ENCODE results near the gene PDE1A.
"Not testable (repeated sequence)": the region's sequence is repeated elsewhere in the genome, so short reads cannot be mapped to it uniquely, and the experiment has no call there.

The PDE1A gene

GRCh38 chr2:182281276-182281675, 145.6 kb downstream of the PDE1A start:
- DNase-seq (ENCODE audit: extremely low read depth in 1 of 2, low read depth in 1 of 2), result no peak

- DNase-seq (ENCODE audit: extremely low read depth in 1 of 2, low read depth in 1 of 2), result no peak
These were observed 146.7 kb downstream of the PDE1A start for GRCh38 chr2:182280118-182280517.

- DNase-seq (ENCODE audit: extremely low read depth in 1 of 2, low read depth in 1 of 2), result not testable (repeated sequence)
These were observed 150.2 kb downstream of the PDE1A start for GRCh38 chr2:182276662-182277061.

- DNase-seq (ENCODE audit: extremely low read depth in 1 of 2, low read depth in 1 of 2), result no peak
These were observed 158.9 kb downstream of the PDE1A start for GRCh38 chr2:182267971-182268370.

GRCh38 chr2:182266909-182267308, 159.9 kb downstream of the PDE1A start:
- DNase-seq (ENCODE audit: extremely low read depth in 1 of 2, low read depth in 1 of 2), result no peak

GRCh38 chr2:182265718-182266117, 161.1 kb downstream of the PDE1A start:
- no peak for DNase-seq (ENCODE audit: extremely low read depth in 1 of 2, low read depth in 1 of 2)

GRCh38 chr2:182261860-182262387, 164.9 kb downstream of the PDE1A start:
- no peak for DNase-seq (ENCODE audit: extremely low read depth in 1 of 2, low read depth in 1 of 2)

GRCh38 chr2:182259629-182260150, 167.1 kb downstream of the PDE1A start:
- DNase-seq (ENCODE audit: extremely low read depth in 1 of 2, low read depth in 1 of 2), result no peak

GRCh38 chr2:182252534-182252933, 174.3 kb downstream of the PDE1A start:
- no peak for DNase-seq (ENCODE audit: extremely low read depth in 1 of 2, low read depth in 1 of 2)

- DNase-seq (ENCODE audit: extremely low read depth in 1 of 2, low read depth in 1 of 2), result no peak
These were observed 177.9 kb downstream of the PDE1A start for GRCh38 chr2:182248898-182249297.

GRCh38 chr2:182248362-182248761, 178.5 kb downstream of the PDE1A start:
- DNase-seq (ENCODE audit: extremely low read depth in 1 of 2, low read depth in 1 of 2), result no peak

- DNase-seq (ENCODE audit: extremely low read depth in 1 of 2, low read depth in 1 of 2), result no peak
These were observed 179.0 kb downstream of the PDE1A start for GRCh38 chr2:182247831-182248230.

GRCh38 chr2:182245963-182246362, 180.9 kb downstream of the PDE1A start:
- DNase-seq (ENCODE audit: extremely low read depth in 1 of 2, low read depth in 1 of 2), result no peak

GRCh38 chr2:182242609-182243008, 184.2 kb downstream of the PDE1A start:
- no peak for DNase-seq (ENCODE audit: extremely low read depth in 1 of 2, low read depth in 1 of 2)

- DNase-seq (ENCODE audit: extremely low read depth in 1 of 2, low read depth in 1 of 2), result no peak
These were observed 184.9 kb downstream of the PDE1A start for GRCh38 chr2:182241936-182242335.

GRCh38 chr2:182240862-182241371, 185.9 kb downstream of the PDE1A start:
- DNase-seq (ENCODE audit: extremely low read depth in 1 of 2, low read depth in 1 of 2), result no peak

GRCh38 chr2:182230561-182230960, 196.3 kb downstream of the PDE1A start:
- no peak for DNase-seq (ENCODE audit: extremely low read depth in 1 of 2, low read depth in 1 of 2)

GRCh38 chr2:182229297-182229696, 197.5 kb downstream of the PDE1A start:
- no peak for DNase-seq (ENCODE audit: extremely low read depth in 1 of 2, low read depth in 1 of 2)

GRCh38 chr2:182228741-182229140, 198.1 kb downstream of the PDE1A start:
- no peak for DNase-seq (ENCODE audit: extremely low read depth in 1 of 2, low read depth in 1 of 2)

GRCh38 chr2:182228073-182228473, 198.8 kb downstream of the PDE1A start:
- DNase-seq (ENCODE audit: extremely low read depth in 1 of 2, low read depth in 1 of 2), result no peak

- no peak for DNase-seq (ENCODE audit: extremely low read depth in 1 of 2, low read depth in 1 of 2)
These were observed 200.0 kb downstream of the PDE1A start for GRCh38 chr2:182226807-182227206.

GRCh38 chr2:182224669-182225068, 202.2 kb downstream of the PDE1A start:
- no peak for DNase-seq (ENCODE audit: extremely low read depth in 1 of 2, low read depth in 1 of 2)

- DNase-seq (ENCODE audit: extremely low read depth in 1 of 2, low read depth in 1 of 2), result no peak
These were observed 205.8 kb downstream of the PDE1A start for GRCh38 chr2:182220998-182221397.

Measured in stimulated activated CD8-positive, alpha-beta memory T cell treated with anti-CD3 and anti-CD28 coated beads, Interleukin-7, amount 100 ng/mL, for 48 hours (primary cell).